HG03342 (cell line): ENCODE results near the gene FBXO46.
"Not testable (repeated sequence)": the region's sequence is repeated elsewhere in the genome, so short reads cannot be mapped to it uniquely, and the experiment has no call there.

Experiments used
- ATAC-seq: cut with Tn5 transposase; IDR thresholded peaks from one replicate; pipeline ENCODE4 v1.9.1; 2021; ENCODE audit warnings: mild to moderate bottlenecking, moderate library complexity; ENCODE audit not compliant: unreplicated experiment

The FBXO46 gene

DNA sequence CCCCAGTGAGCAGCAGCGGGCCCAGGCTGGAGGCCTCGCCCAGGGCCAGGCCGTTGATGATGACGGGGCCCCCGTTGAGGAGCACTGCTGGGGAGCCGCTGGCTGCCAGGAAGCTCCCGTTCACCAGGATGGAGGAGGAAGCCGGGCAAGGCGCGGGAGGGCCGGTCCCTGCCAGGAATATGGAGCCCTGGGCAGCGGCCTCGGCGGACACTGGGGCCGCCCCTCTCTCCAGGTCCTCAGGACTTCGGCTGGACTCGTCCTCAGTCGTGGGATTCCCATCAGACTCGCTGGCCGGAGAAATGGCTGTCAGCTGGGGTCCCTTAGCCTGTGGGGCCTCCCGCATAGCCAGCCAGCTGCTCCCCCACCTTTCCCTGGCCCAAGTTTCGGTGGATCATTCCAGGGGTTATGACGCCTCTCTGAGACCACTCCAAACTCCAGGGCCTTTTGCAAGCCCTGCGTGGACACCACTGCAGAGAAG is 36.2 kb upstream of the FBXO46 start:
- ATAC-seq: no peak

DNA sequence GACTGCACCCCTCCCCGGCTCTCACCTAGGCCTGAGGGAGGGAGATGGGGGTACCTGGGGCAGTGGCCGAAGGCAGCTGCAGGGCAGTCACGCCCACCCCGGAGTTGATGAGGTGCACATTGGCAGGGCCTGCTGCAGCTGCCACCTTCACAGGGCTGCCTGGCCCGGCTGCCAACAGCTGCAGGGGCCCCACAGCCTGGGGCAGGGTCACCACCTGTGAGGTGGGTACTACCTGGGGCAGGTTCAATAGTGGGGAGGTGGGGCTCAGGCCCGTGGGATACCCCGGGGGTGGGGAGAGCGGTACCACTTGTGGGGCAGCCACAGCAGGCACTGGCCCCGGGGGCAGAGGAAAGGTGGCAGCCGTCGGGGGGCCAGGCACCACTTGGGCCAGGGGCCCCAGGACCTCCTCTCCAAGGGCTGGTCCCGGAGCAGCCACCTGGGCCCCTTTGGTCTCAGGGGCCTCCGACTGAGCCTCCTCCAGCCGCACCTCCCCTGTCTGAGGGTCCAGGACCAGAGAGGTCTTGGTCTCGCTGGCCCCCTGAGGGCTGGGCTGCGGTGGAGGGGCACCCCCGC is 35.7 kb upstream of the FBXO46 start:
- no peak for ATAC-seq

DNA sequence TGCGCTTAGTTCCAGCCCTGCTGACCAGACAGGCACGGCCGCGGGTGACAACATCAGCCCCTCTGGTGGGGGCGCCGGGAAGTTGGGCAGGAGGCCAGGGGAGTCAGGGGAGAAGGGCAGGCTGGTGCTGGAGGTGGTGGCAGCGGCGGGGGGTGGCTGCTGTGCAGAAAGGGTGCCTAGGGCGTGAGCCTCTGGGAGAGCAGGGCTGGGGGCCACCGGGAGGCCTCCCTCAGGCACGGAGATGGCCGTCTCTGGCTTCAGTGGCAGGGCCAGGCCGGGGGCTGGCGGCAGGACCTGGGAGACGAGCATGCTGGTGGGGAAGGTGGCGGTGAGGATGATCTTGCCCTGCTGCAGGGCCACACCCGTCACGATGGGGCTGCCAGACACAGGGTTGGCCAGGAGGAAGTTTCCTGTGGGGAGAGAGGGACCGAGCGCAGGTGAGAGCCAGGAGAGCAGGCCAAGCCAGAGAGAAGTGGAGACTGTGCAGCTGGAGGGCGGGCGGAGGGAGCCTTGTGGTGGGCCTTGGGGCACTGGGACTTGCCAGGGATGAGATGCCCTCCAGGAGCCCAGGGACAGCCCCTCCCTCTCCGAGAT is 35.1 kb upstream of the FBXO46 start:
- ATAC-seq: no peak

- ATAC-seq: no peak
Measured at GRCh38 chr19:45764945-45765701, 34.4 kb upstream of the FBXO46 start.

- no peak for ATAC-seq
Measured at GRCh38 chr19:45764475-45764874, 33.8 kb upstream of the FBXO46 start.

DNA sequence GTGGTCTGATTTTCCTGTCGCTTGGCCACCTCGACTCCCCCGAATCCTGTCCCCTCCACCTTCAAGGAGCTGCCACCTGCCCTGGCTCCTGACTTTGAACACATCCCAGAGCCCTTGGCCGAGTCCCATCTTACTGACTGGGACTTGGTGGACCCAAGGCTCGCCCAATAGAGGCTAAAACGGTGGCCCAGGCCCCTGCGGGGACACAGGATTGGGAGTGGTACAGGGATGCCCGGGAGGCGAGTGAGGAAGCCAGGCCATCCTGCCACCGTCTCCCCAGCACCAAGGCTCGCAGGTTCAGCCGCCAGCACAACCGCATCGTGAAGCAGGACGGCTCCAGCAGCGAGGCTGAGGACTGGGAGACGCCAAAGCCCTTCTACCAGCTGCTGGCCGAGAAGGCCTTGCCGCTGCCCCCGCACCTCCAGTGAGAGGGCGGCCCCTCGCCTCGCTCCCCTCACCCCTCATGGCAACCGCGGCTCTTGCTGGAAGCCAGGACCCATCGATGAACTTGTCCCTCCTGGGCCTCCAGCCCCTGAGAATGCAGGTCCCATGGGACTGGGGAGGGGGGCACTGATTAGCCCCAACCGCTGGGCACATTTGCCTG is 33.1 kb upstream of the FBXO46 start:
- no peak for ATAC-seq

DNA sequence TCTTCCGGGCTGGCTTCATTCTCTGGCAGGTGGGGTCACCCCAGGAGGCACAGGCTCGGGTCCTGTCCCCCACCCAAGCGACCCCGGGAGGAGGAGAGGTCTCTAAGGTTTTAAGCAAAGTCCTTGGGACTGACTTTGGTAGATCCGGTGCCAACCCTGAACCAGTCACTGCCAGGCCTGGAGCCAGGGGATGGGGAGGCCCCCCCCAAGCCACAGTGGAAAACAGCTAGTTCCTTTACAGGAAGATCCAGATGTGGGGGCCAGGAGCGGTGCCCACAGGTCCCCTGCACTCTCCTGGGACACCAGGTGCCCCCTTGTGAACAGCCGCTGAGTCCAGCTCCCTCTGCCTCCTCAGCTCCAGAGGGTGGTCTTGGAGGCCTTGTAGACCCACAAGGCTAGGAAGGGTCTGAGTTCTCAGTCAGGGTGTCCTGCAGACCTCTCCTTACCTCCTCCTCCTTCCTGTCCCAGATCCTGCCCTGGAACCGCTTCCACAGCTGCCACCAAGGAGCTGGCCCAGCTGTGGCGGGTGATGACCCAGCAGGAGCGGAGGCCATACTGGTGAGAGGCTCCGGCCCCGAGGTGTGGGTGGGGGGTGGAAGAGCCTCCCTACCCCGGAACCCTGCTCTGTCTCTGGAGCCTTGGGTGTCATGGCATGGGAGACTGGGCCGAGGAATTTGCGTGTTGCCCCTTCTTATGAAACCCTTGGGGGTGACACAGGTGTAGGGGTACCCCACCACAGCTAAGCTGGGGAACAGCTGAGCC is 32.4 kb upstream of the FBXO46 start:
- ATAC-seq: no peak

DNA sequence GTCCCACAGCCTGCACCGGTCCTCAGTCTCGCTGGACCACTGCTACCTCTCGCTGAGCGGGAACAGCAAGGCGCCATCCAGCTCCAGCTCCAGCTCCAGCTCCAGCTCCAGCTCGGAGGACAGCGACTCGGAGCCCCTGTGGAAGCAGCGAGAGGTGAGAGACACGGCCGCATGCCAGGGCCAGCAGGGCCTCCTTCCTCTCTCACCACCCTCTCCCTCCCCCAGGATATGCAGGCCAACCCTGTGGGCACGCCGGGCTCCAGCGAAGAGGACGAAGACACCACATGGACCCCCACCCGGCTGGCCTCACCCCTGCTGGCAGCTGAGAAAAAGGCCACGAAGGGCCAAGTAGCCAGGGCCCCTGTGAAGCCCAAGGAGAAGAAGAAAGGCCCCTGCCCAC is 31.0 kb upstream of the FBXO46 start:
- no peak for ATAC-seq

DNA sequence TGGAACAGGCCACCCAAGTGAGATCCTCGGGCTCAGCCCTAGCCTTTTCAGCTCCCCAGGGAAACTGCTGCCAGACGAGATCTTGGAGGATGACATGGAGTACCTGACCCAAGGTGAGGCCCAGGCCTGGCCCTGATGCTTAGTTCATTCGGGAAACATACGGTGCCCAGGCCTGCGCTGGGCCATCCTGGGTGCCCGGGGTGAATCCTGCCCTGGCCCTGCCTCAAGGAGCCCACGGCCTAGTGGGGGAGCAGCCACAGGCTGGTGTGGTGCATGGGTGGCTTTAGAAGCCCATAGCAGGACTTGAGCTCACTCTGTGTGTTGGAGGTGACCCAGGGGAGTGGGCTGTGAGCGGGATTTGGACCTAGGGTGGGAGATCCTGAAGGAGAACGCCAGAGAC is 28.2 kb upstream of the FBXO46 start:
- ATAC-seq: no peak

DNA sequence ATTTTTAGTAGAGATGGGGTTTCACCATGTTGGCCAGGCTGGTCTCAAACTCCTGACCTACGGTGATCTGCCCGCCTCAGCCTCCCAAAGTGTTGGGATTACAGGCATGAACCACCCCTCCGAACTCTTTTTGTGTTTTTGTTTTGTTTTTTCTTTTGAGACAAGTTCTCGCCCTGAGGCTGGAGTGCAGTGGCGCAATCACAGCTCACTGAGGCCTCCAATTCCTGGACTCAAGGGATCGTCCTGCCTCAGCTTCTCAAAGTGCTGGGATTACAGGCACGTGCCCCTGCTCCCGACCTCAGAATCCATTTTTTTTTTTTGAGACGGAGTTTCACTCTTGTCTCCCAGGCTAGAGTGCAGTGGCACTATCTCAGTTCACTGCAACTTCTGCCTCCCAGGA is 27.0 kb upstream of the FBXO46 start:
- ATAC-seq: no peak

DNA sequence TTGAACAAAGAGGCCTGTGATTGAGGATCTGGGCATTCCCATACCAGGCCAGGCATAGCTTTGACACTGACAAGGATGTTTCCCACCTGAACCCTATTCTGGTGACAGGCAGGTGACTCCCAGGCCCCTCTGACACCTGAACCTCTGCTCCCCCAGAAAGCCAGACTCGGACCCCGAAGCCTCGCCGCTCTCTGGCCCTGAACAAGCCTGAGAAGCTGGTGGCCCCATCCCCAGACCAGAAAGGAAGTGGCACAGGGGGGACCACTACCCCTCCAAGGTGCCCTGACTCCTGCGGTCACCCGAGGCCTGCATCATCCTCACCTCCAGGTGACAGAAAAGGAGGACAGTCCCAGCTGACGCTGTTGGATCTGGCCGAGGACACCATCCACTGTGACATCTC is 23.6 kb upstream of the FBXO46 start:
- no peak for ATAC-seq

DNA sequence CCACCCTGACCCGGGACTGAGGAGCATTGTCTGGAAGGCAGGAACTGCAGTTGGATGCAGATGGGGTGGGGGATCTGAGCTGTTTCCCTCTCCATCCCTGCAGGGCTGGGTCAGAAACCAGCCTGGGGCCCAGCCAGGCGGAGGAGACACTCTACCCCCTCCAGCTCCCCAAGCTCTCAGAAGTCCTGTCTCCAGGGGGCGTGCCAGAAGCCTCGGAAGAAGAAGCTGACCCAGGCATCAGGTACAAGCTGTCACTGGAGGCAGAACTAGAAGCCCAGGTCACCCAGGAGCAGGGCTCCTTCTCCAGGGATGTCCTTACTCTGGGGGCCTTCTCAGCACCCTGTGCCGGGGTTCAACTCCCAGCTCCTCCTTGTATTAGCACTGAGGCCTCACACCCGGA is 22.9 kb upstream of the FBXO46 start:
- ATAC-seq: no peak

DNA sequence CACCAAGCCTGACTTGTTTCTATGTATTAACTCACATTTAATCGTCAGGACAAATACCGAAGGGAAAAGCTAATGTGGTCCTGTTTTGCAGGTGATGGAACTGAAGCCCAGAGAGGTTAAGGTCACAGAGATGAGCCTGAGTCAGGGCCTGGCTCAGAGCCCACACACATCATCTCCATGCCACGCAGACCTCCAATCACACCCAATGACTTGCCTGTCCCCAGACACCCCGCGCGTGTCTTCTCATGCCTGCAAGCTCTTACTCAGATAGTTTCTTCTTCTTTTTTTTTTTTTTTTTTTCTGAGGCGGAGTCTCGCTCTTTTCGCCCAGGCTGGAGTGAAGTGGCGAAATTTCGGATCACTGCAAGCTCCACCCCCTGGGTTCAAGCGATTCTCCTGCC is 21.9 kb upstream of the FBXO46 start:
- ATAC-seq: no peak

GRCh38 chr19:45751483-45751882 is 20.8 kb upstream of the FBXO46 start:
- ATAC-seq: not testable (repeated sequence)

DNA sequence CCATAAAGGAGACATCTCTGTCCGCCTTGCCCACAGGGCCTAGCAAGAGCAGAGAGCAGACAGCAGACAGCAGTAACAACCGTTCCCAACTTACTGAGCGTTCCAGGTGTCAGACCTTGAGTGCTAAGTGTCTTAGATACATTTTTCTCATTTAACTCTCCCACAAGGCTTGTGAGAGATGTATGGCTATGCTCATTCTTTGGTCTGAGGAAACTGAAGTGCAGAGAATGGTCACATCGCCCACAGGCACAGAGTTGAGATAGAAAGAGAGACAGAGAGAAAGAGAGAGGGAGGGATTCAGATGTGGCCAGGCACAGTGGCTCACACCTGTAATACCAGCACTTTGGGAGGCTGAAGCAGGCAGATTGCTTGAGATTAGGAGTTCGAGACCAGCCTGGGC is 16.8 kb upstream of the FBXO46 start:
- ATAC-seq: no peak

DNA sequence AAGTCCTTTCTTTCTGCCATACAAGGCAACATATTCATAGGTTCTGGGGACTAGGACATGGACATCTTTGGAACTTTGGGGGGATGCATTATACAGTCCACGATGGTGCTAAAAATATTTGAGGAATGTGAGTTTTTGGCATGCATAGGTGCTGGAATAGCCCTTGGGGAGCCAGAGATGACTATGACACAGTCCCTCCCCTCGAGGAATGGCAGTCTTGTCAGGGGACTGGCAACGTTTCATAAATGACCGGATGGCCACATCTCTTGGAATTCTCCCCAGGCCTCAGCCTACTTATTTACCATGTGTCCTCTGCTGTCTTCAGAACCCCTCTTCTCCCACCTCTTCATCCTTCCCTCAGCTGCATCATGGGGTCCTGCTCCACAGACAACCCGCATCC is 16.2 kb upstream of the FBXO46 start:
- no peak for ATAC-seq

GRCh38 chr19:45745606-45746005 is 14.9 kb upstream of the FBXO46 start:
- ATAC-seq: no peak

DNA sequence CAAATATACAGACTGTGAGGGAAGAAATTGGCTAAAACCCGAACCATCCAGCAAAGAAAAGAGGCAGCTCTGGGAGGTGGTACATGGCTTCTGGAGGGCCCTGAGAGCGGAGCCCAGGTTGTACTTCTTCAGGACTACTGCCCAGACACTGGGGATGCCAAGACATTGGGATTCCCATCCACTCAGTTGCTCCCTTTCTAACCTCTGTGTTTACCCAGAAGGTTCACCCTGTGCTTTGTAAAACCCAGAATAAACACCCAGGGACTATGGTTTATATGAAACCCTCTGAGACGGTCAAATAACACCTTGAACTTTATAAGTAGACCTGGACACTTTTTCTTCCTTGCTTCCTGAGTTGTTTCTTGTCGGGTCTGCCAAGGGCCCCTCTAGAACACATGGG is 12.3 kb upstream of the FBXO46 start:
- no peak for ATAC-seq

GRCh38 chr19:45739498-45740439 is 9.1 kb upstream of the FBXO46 start:
- no peak for ATAC-seq

GRCh38 chr19:45733160-45733810 is 2.6 kb upstream of the FBXO46 start, which contains the start of gene MEIOSIN:
Gene MEIOSIN (plus strand): TSS chr19:45733439. CDS start chr19:45735377, 1,938 bp downstream.
- ATAC-seq: no peak
